NCI-H1048 (cell line): ENCODE data around the gene CFAP92.

Source experiments
- DNase-seq: peaks from one replicate; lab custom pipeline; 2025; lab: John Stamatoyannopoulos, UW

The CFAP92 gene

GRCh38 chr3:129007792-129008191 lies 13.9 kb upstream of the CFAP92 start:
- no peak for DNase-seq

GRCh38 chr3:129006864-129007263 lies 13.0 kb upstream of the CFAP92 start:
- DNase-seq, result no peak

GRCh38 chr3:129005526-129006303 lies 11.8 kb upstream of the CFAP92 start:
- no peak for DNase-seq

GRCh38 chr3:129004639-129005295 lies 10.9 kb upstream of the CFAP92 start:
- DNase-seq, result no peak

GRCh38 chr3:129003578-129004112 lies 9.8 kb upstream of the CFAP92 start:
- DNase-seq, result no peak

- DNase-seq, result no peak
Observed at GRCh38 chr3:129002573-129003569, 9.0 kb upstream of the CFAP92 start.

DNA sequence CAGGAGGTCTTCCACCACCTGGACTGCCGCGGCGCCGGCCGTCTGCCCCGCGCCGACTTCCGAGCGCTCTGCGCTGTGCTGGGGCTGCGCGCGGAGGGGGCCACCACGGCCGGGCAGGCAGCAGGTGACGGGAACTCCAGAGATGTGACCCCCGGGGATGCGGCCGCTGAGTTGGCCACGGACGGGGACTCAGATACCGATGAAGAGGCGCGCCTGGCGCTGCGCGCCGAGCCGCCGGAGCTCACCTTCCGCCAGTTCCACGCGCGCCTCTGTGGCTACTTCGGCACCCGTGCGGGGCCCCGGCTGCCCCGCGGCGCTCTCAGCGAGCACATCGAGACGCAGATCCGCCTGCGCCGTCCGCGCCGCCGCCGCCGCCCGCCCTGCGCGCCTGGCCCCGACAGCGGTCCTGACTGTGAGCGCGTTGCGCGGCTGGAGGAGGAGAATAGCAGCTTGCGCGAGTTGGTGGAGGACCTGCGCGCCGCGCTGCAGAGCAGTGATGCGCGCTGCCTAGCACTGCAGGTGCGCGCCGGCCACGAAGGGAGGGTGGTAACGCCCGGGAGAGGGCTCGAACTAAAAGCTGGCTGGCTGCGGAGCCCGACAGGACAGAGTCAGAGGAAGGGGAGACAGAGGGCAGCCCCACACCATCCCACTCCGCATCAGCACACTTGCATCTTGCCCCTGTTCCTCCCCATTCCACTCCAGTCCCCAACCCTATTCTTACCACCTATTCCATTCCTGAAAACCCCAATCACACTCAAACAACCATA lies 8.1 kb upstream of the CFAP92 start:
- DNase-seq, result no peak

- no peak for DNase-seq
Observed at GRCh38 chr3:129001101-129001805, 7.4 kb upstream of the CFAP92 start, which contains the start of gene EFCC1. Gene EFCC1 (plus strand): TSS chr3:129001304. CDS start chr3:129001629, 325 bp downstream.

DNA sequence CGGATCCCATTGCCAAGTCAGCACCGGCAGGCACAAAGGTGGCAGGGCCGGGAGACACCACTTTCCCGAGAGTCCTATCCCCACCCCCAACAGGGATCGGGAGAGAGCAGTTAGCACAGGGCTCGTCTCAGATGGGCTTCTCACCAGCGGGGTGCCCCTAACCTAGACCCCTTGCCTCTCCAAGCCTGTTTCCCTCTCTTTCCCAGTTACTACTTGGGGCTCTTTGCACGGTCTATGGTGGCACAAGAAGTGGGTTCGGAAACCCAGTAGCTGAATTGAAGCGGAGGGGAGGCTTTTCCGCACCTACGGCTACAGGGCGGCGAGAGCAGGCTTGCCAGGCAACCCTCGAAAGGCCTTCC lies 6.8 kb upstream of the CFAP92 start:
- DNase-seq, result no peak

DNA sequence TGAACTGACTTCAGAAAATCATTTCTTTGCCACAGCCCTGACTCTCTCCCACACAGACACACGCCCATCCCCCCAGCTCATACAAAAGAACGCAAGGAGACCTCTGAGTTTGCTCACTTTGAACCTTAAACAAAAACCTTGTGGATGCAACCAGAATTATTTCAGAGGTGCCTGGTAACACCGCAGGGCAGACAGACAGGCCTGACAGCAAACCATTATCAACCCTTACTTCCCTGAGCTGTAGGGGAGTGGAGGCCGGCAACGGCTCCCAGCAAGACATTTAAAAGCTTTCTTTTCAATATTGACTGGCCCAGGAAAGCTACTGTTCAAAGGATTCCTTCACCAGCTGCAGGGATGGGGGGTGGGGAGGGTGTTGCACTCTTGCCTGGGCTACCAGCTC lies 5.2 kb upstream of the CFAP92 start:
- no peak for DNase-seq

GRCh38 chr3:128998561-128998960 lies 4.7 kb upstream of the CFAP92 start:
- DNase-seq, result no peak

DNA sequence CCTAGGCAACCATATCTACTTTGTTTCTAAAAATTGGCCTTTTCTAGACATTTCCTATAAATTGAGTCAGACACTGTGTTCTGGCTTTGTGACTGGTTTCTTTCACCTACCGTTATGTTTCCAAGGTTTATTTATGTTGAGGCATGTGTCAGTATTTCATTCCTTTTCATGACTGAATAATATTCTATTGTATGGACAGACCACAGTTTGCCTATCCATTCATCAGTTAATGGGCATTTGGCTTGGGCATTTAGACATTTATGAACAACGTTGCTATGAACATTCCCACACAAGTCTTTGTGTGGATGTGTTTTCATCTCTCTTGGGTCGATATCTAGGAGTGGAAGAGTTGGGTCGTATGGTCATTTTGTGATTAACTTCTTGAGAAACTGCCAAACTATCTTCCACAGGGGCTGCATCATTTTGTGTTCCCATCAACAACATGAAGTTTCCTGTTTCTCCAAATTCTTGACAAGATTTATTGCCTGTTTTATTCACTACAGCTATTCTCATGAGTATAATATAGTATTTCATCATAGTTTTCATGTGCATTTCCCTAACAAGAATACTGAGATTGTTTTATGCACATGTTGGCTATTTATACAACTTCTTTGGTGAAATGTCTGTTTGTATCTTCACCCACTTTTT lies 3.7 kb upstream of the CFAP92 start:
- no peak for DNase-seq

DNA sequence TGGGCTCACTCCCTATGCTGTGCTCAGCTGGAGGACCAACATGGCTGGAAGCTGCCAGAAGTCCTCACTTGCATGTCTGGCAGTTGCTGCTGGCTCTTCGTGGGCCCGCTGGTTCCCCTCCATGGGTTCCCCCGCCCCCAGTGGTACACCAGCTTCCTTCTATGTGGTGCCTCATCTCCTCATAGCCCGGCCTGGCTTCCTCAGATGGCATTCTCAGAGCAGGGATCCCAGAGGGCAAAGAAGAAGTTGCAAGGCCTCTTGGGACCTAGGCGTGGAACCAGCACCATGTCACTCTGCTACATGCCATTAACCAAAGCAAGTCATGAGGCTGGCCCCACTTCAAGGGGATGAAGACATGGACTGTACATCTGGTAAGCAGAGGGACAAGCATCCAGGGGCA lies 2.9 kb upstream of the CFAP92 start:
- DNase-seq, result no peak

DNA sequence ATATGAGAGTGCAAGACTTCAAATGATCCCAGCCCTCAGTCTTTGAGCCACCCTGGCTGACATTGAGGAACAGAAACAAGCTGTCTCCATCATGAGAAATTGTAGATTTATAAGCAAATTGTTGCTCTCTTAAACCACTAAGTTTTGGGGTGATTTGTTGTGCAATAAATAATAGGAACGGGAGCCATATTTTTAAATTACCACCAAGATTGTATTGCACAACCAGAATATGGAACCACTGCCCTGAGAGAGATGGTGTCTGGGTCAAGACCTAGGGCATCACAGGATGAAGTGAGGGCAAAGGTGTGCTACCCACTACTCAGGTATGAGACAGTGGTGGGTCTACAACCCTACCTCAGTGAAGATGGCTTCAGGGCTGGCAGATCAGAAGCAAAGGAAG lies 2.3 kb upstream of the CFAP92 start:
- DNase-seq, result no peak

DNA sequence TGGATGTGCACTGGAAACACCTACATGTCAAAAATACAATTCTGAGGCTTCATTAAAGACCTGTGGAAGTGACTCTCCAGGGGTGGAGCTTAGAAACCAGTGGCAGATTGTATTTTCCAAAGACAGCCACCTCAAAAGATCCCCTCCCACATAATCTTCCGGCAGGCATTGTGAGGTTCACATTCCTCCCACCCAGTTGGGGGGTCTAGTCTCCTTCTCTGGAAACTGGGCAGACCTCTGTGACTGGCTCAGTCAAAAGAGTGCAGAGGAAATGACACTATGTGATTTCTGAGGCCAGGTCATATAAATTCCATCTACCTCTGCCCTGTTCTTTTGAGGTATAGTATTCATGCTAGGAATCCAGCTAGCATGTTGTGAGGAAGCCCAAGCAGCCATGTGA lies 1.9 kb upstream of the CFAP92 start:
- no peak for DNase-seq

- DNase-seq, result no peak
Observed at GRCh38 chr3:128994581-128995546, 988 bp upstream of the CFAP92 start.

GRCh38 chr3:128994173-128994512 lies 267 bp upstream of the CFAP92 start:
- no peak for DNase-seq

GRCh38 chr3:128992926-128993460 lies 883 bp downstream of the CFAP92 start:
- no peak for DNase-seq

- no peak for DNase-seq
Observed at GRCh38 chr3:128991355-128991895, 2.5 kb downstream of the CFAP92 start.
